ENCODE data around the gene SP110. TPM values are rescaled to one million over a fixed set of nuclear protein-coding genes. Genes with fewer than 3 reads are reported as not detected.

The SP110 gene
- 10.7 and 12.3 TPM in 2 replicates for total RNA-seq (2014; rRNA removed; shearing (Covaris generic))

DNA sequence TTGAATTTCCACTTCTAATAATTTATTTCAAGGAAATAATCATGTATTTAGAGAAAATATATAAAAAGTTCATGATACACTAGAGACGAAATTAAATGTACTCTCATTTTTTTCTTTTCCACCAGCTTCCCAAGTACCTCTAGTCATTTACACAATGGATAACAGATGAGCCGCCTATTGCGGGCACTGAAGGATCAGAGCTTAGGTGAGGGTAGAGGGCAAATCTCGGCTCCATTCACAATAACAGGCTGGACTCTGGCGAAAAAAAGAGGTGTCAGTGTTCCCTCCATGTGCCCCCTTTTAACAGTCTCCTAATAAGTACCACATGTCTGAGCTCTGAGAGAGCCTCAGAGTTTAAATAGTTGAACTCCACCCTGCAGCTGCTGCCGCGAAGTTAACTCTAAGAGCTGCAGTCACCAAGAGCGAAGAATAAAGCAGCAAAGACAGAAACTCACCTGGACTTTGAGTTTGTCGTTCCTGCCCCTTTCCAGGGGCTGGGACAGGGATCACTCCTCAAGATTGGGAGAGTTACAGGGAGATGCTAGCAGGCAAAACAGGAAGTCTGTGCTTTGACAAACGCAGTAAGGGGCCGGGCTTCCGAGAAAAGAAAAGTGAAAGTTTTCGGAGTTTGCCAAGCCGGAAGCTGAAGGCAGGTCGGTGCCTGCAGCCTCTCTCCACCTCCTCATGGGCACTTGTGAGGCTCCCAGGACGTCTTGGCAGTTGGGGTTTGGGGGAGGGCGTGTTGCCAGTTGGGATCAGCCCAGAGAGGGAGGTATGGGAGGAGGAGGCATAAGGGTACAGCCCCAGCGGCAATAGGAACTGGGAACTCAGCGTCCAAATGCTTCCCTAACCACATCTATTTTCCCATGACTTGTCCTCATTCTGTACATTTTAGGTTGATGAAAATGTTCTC is at the start of gene SP110:
Gene SP110 (minus strand): TSS at position 566 of the 913 bp plus-strand sequence. CDS start 3,057 bp downstream, outside the sequence.

DNA sequence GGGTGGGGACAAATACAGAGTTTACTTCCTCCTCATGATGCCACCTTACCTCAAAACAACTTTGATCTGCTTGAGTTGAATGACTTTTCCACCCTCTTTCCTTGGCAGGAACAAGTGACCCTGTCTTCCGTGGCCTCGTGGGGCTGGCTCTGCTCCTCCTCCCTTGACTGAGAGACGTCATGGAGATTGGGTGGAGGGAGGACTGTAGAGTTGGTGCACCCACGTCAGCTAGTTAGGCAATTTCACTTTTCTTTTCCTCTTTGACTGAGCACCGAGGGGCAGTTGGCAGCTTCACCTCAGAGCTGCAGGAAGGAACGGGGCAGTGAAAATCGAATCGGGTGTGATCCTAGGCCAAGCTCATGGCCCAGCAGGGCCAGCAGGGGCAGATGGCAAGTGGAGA is 5.7 kb upstream of the SP110 start, which contains the start of gene SP140:
Gene SP140 (plus strand): TSS at position 251 of the 400 bp plus-strand sequence. CDS start 109 bp downstream, at position 360.

Other genes with a start within 250 kb of the SP110 start
- gene SLC16A14, start 151.1 kb downstream of the SP110 start, total RNA-seq (2014; rRNA removed; shearing (Covaris generic)) = not detected in 2 replicates
- gene SP140, start 5.8 kb upstream of the SP110 start, total RNA-seq (2014; rRNA removed; shearing (Covaris generic)) = 0.32 TPM in 1 of 2 replicates, not detected in the other
- gene SP140L, start 107.2 kb upstream of the SP110 start, total RNA-seq (2014; rRNA removed; shearing (Covaris generic)) = 7.1 and 10.8 TPM in 2 replicates
- 67.9 and 72.5 TPM in 2 replicates for gene SP100, start 196.2 kb upstream of the SP110 start, total RNA-seq (2014; rRNA removed; shearing (Covaris generic))

Data from A375 (cell line).